SH-SY5Y (cell line): Measurements from ENCODE around the gene DUOX2.

ENCODE experiments used
- GATA2 ChIP-seq: IDR thresholded peaks from 2 replicates; pipeline ENCODE4 v1.6.1; 2011; ENCODE audit warnings: mild to moderate bottlenecking, low read depth, low read length
- GATA3 ChIP-seq: IDR thresholded peaks from 2 replicates; pipeline ENCODE4 v1.6.1; 2011; ENCODE audit warnings: low read depth, mild to moderate bottlenecking, low read length, moderate library complexity

DNA sequence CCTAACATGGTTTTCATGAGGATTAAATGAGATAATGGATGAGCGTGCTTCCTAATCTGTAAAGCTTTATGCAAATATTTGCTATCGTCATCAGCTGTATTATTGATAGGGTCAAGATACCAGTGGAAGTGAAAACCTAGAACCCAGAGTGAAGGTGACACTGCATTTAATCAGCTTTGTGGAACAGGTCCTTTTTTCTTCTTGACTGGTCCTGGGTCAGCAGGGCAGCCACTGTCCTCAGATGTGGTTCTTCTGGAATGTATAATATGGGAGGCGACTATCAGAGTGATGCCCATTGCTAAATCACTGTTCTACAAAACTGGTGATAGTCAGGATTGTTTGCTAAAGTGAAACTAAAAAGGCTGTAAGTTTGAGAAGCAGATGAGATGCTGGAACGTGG is 49.6 kb downstream of the DUOX2 start:
- no peak for TF ChIP-seq GATA2
- no peak for TF ChIP-seq GATA3
